IMR-90 (cell line): ENCODE results near the gene TMEM170B. TPM values are rescaled to one million over a fixed set of nuclear protein-coding genes. Genes with fewer than 3 reads are reported as not detected.

Experiments used
- ATAC-seq: fragments of 200-7000 bp; cut with Tn5 transposase; 2 replicates; pipeline ENCODE4 v1.9.1; 2020; ENCODE audit warnings: low read depth, mild to moderate bottlenecking, moderate library complexity
- BruUV-seq: library from RNA; stranded (reverse); fragments of 400-500 nt; replicated peaks from 2 replicates; lab custom pipeline; 2021; lab: Mats Ljungman, UMichigan
- CTCF ChIA-PET: fragments of 300-600 bp; formaldehyde crosslinking; extraction: SDS; loops from one replicate; lab custom pipeline; 2021; ENCODE audit warnings: antibody characterized with exemption; lab: Yijun Ruan, JAX
- POLR2A ChIA-PET: fragments of 300-600 bp; sonication (Branson Sonifier 250); formaldehyde crosslinking; loops from one replicate; lab custom pipeline; 2022; ENCODE audit warnings: antibody characterized with exemption; ENCODE audit not compliant: unreplicated experiment; lab: Charles Lee
- DNase-seq: peaks from one replicate; pipeline ENCODE4 v3.0.0; 2013
- H2AFZ ChIP-seq: replicated peaks from 2 replicates; pipeline ENCODE3; 2013; ENCODE audit warnings: low read length, mild to moderate bottlenecking; ENCODE audit not compliant: poor library complexity
- H2AK5ac ChIP-seq: 2 replicates; pipeline ENCODE4 v1.6.1; 2013; ENCODE audit warnings: low read depth, low read length, inconsistent platforms
- H2AK9ac ChIP-seq: replicated peaks from 2 replicates; pipeline ENCODE3; 2013; ENCODE audit warnings: mild to moderate bottlenecking, low read depth, low read length, moderate library complexity; ENCODE audit not compliant: poor library complexity
- H2BK120ac ChIP-seq: 2 replicates; pipeline ENCODE4 v1.6.1; 2013; ENCODE audit warnings: low read depth, low read length, inconsistent platforms
- H2BK15ac ChIP-seq: 3 replicates; pipeline ENCODE4 v1.6.1; 2013; ENCODE audit warnings: low read depth, low read length, inconsistent platforms
- H2BK20ac ChIP-seq: 2 replicates; pipeline ENCODE4 v1.6.1; 2013; ENCODE audit warnings: low read depth, mild to moderate bottlenecking, inconsistent platforms, low read length, moderate library complexity
- H2BK5ac ChIP-seq: 2 replicates; pipeline ENCODE4 v1.6.1; 2013; ENCODE audit warnings: mild to moderate bottlenecking, low read depth, low read length, inconsistent platforms; ENCODE audit not compliant: poor library complexity, severe bottlenecking
- H3K14ac ChIP-seq: replicated peaks from 2 replicates; pipeline ENCODE4 v1.6.1; 2013; ENCODE audit warnings: low read depth, low read length, inconsistent platforms
- H3K18ac ChIP-seq: 2 replicates; pipeline ENCODE4 v1.6.1; 2013; ENCODE audit warnings: low read depth, low read length, control low read depth
- H3K23ac ChIP-seq: 2 replicates; pipeline ENCODE4 v1.6.1; 2013; ENCODE audit warnings: low read depth, low read length, inconsistent platforms
- H3K27ac ChIP-seq: 2 replicates; pipeline ENCODE4 v1.5.1; 2013; ENCODE audit warnings: mild to moderate bottlenecking, control low read depth, low read length; ENCODE audit not compliant: insufficient read depth
- H3K27me3 ChIP-seq: 2 replicates; pipeline ENCODE4 v1.6.1; 2013; ENCODE audit warnings: low read length; ENCODE audit not compliant: control insufficient read depth, insufficient read depth
- H3K36me3 ChIP-seq: 2 replicates; pipeline ENCODE4 v1.6.1; 2013; ENCODE audit warnings: low read length, mixed read lengths; ENCODE audit not compliant: control insufficient read depth, insufficient read depth
- H3K4ac ChIP-seq: 2 replicates; pipeline ENCODE4 v1.6.1; 2013; ENCODE audit warnings: low read depth, low read length, inconsistent platforms
- H3K4me1 ChIP-seq: 2 replicates; pipeline ENCODE4 v1.6.1; 2013; ENCODE audit warnings: low read length, mixed read lengths; ENCODE audit not compliant: control insufficient read depth, insufficient read depth
- H3K4me2 ChIP-seq: 2 replicates; pipeline ENCODE4 v1.6.1; 2013; ENCODE audit warnings: low read depth, mild to moderate bottlenecking, control low read depth, low read length, moderate library complexity
- H3K4me3 ChIP-seq: 2 replicates; pipeline ENCODE4 v1.5.1; 2013; ENCODE audit warnings: low read depth, mild to moderate bottlenecking, control low read depth, low read length, moderate library complexity; ENCODE audit not compliant: insufficient read depth
- H3K56ac ChIP-seq: 2 replicates; pipeline ENCODE4 v1.6.1; 2013; ENCODE audit warnings: low read length, inconsistent platforms; ENCODE audit not compliant: insufficient read depth; ENCODE audit errors: extremely low read depth
- H3K79me1 ChIP-seq, 2 experiments: 2 replicates each; pipeline ENCODE4 v1.6.1; 2013; ENCODE audit warnings: low read length in 2 of 2, inconsistent platforms in 1 of 2, low read depth in 1 of 2
- H3K9ac ChIP-seq: 2 replicates; pipeline ENCODE4 v1.6.1; 2013; ENCODE audit warnings: low read depth, low read length, control low read depth
- H3K9me1 ChIP-seq: 2 replicates; pipeline ENCODE4 v1.6.1; 2013; ENCODE audit warnings: low read length, inconsistent platforms; ENCODE audit not compliant: insufficient read depth
- H3K9me3 ChIP-seq: 2 replicates; pipeline ENCODE4 v1.6.1; 2013; ENCODE audit warnings: low read length; ENCODE audit not compliant: control insufficient read depth, insufficient read depth
- H4K20me1 ChIP-seq: 2 replicates; pipeline ENCODE4 v1.6.1; 2013; ENCODE audit warnings: low read length, inconsistent platforms; ENCODE audit not compliant: insufficient read depth
- H4K5ac ChIP-seq: 2 replicates; pipeline ENCODE4 v1.6.1; 2013; ENCODE audit warnings: mild to moderate bottlenecking, low read depth, low read length, control low read depth
- H4K8ac ChIP-seq, 2 experiments: 2 replicates each; pipeline ENCODE4 v1.6.1; 2013; ENCODE audit warnings: low read depth in 2 of 2, low read length in 2 of 2, control low read depth in 1 of 2, inconsistent platforms in 1 of 2
- H4K91ac ChIP-seq: 2 replicates; pipeline ENCODE4 v1.6.1; 2013; ENCODE audit warnings: low read depth, low read length, inconsistent platforms; ENCODE audit not compliant: insufficient read depth
- BHLHE40 ChIP-seq: fragments of 150-350 bp; IDR thresholded peaks from 2 replicates; pipeline ENCODE4 v1.6.1; 2016; ENCODE audit warnings: mild to moderate bottlenecking, low read depth, low read length
- MAFK ChIP-seq: IDR thresholded peaks from 2 replicates; pipeline ENCODE4 v1.6.1; 2012; ENCODE audit warnings: low read depth, low read length, improper control_type of control experiment
- MAZ ChIP-seq: IDR thresholded peaks from 2 replicates; pipeline ENCODE4 v1.6.1; 2012; ENCODE audit warnings: low read depth, mild to moderate bottlenecking, low read length, improper control_type of control experiment, moderate library complexity, borderline replicate concordance
- MXI1 ChIP-seq: IDR thresholded peaks from 2 replicates; pipeline ENCODE4 v1.6.1; 2012; ENCODE audit warnings: low read depth, mild to moderate bottlenecking, low read length, moderate library complexity, borderline replicate concordance
- NFE2L2 ChIP-seq: fragments of 150-350 bp; IDR thresholded peaks from 2 replicates; pipeline ENCODE4 v1.6.1; 2016; ENCODE audit warnings: low read depth, mild to moderate bottlenecking, low read length
- RCOR1 ChIP-seq: IDR thresholded peaks from 2 replicates; pipeline ENCODE4 v1.6.1; 2012; ENCODE audit warnings: mild to moderate bottlenecking, low read length, improper control_type of control experiment; ENCODE audit not compliant: insufficient replicate concordance
- RFX5 ChIP-seq: IDR thresholded peaks from 2 replicates; pipeline ENCODE4 v1.8.0; 2012; ENCODE audit warnings: low read depth, mild to moderate bottlenecking, low read length, moderate library complexity
- SMC3 ChIP-seq: fragments of 150-350 bp; IDR thresholded peaks from 2 replicates; pipeline ENCODE4 v1.6.1; 2016; ENCODE audit warnings: low read depth, mild to moderate bottlenecking, antibody characterized with exemption, low read length, moderate library complexity
- WGBS, 2 experiments: methylation state at CpG; one replicate each; pipeline versions ENCODE4 v1.1.5 to v1.1.7; 2013; ENCODE audit warnings: missing lambda C conversion rate in 2 of 2; ENCODE audit not compliant: insufficient read length in 1 of 2; ENCODE audit errors: extremely low coverage in 2 of 2; 5-methylcytosine and 5-hydroxymethylcytosine counted together
- dilution Hi-C: fragments of 300-500 bp; cut with HindIII; formaldehyde crosslinking; loops from one replicate; pipeline ENCODE4 v1.14.3; 2018; ENCODE audit warnings: low sequenced_read_pairs; ENCODE audit not compliant: unreplicated experiment
- in situ Hi-C: fragments of 300-500 bp; cut with MboI; formaldehyde crosslinking; loops from 3 replicates; pipeline ENCODE4 v1.14.3; 2019; ENCODE audit warnings: low sequenced_read_pairs, inconsistent platforms, mixed read lengths
- intact Hi-C: fragments of 100-400 bp; cut with micrococcal nuclease; formaldehyde crosslinking; loops from 2 replicates; pipeline ENCODE4 v1.10.0; 2022
- polyA plus RNA-seq, 3 experiments: library from polyadenylated mRNA; depleted of rRNA; stranded (reverse); fragments of >200 nt; gene quantifications; 2 replicates each; pipeline ENCODE4 v1.2.3, GENCODE V29; 2012; ENCODE audit warnings: low replicate concordance in 1 of 3
- total RNA-seq: library from RNA; depleted of rRNA; stranded (reverse); fragments of >200 nt; gene quantifications from 2 replicates; pipeline ENCODE4 v1.2.3, GENCODE V29; 2012
- TF ChIP-seq, protein P1 (sequence below): fragments of 150-350 bp; IDR thresholded peaks from 2 replicates; pipeline ENCODE4 v1.6.1; 2017; ENCODE audit warnings: mild to moderate bottlenecking, antibody characterized with exemption, low read length, low read depth
- TF ChIP-seq, protein P2 (sequence below): fragments of 150-350 bp; IDR thresholded peaks from 2 replicates; pipeline ENCODE4 v1.6.1; 2016; ENCODE audit warnings: low read depth, mild to moderate bottlenecking, low read length, moderate library complexity, borderline replicate concordance

The TMEM170B gene
- total and polyA plus RNA-seq, 2 of the 4 experiments (the other 2 are of a cell fraction): 0.10 to 0.18 TPM

DNA sequence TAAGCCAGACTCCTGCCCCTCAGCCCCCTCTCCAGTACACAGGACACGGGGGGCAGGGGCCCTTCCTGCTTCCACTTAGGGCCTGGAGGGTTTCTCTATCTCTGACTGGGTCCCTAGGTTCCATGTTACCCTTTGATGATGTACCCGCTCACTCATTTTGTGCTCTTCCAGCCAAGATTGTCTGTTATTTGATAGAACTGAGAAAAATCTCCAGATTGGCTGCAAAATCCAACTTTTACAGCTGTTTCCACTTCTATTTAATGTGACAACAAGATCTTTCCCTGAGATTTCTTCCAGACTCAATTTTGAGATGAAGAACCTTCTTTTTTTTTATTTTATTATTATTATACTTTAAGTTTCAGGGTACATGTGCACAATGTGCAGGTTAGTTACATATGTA lies 85.7 kb downstream of the TMEM170B start:
- WGBS, 2 experiments: no CpG with 5 or more reads among the region's 2 CpGs
- Histone ChIP-seq H3K56ac (no peak overlapping the region), H3K9ac (no peak overlapping the region), H3K9me3 (no peaks in the 10 kb centered on the region), H3K18ac (peak overlapping the region; percentile 53), H4K91ac (peak overlapping the region; percentile 65; the same call in 1 of the 2 replicates), H2BK120ac (no peak overlapping the region), H3K27ac (no peak overlapping the region), H3K79me1 (no peaks in the 10 kb centered on the region), H3K27me3 (no peaks in the 10 kb centered on the region), H3K9me1 (peaks cover 5% of the 10 kb centered on the region), H3K4me2 (no peak overlapping the region), H2AK5ac (no peak overlapping the region), H4K8ac (no peak overlapping the region), H3K23ac (no peak overlapping the region), H3K4ac (peak overlapping the region; percentile 25; the same call in 1 of the 2 replicates), H2BK5ac (no peak overlapping the region), H3K36me3 (no peaks in the 10 kb centered on the region), H4K20me1 (no peaks in the 10 kb centered on the region), H3K14ac (no peak overlapping the region), H3K4me1 (0 out of 2 replicates have a peak, but pooled peaks cover 2% of the 10 kb centered on the region), H4K5ac (peak overlapping the region; percentile 55; the same call in 1 of the 2 replicates), H3K4me3 (no peak overlapping the region), H2AFZ (no peak overlapping the region), H2AK9ac (no peak overlapping the region), H2BK20ac (0 out of 2 replicates have a peak overlapping the region, but pooled peaks have one; percentile 55), H2BK15ac (peak overlapping the region; percentile 84; the same call in 2 of the 3 replicates)
- no peak for TF ChIP-seq MXI1
- TF ChIP-seq NFE2L2: no peak
- TF ChIP-seq, protein P1, sequence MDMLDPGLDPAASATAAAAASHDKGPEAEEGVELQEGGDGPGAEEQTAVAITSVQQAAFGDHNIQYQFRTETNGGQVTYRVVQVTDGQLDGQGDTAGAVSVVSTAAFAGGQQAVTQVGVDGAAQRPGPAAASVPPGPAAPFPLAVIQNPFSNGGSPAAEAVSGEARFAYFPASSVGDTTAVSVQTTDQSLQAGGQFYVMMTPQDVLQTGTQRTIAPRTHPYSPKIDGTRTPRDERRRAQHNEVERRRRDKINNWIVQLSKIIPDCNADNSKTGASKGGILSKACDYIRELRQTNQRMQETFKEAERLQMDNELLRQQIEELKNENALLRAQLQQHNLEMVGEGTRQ: no peak
- TF ChIP-seq BHLHE40: no peak
- no peak for TF ChIP-seq MAZ
- no peak for TF ChIP-seq RFX5
- TF ChIP-seq SMC3: no peak
- TF ChIP-seq RCOR1: no peak
- no peak for TF ChIP-seq MAFK
- TF ChIP-seq, protein P2, sequence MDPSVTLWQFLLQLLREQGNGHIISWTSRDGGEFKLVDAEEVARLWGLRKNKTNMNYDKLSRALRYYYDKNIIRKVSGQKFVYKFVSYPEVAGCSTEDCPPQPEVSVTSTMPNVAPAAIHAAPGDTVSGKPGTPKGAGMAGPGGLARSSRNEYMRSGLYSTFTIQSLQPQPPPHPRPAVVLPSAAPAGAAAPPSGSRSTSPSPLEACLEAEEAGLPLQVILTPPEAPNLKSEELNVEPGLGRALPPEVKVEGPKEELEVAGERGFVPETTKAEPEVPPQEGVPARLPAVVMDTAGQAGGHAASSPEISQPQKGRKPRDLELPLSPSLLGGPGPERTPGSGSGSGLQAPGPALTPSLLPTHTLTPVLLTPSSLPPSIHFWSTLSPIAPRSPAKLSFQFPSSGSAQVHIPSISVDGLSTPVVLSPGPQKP: no peak
- DNase-seq: no peak
- ChIA-PET CTCF (no interaction called here), POLR2A (no interaction called here)
- no TSS peak for BruUV-seq
- in situ Hi-C loops: no loop called here
- no peak for ATAC-seq
- intact Hi-C loops: no loop called here
- dilution Hi-C loops: no loop called here
